Erythroblast (primary cell): Measurements from ENCODE around the gene NOX3.

ENCODE experiments used
- GATA1 ChIP-seq: IDR thresholded peaks from 2 replicates; pipeline ENCODE4 v1.6.1; 2011; ENCODE audit warnings: low read depth, mild to moderate bottlenecking, control low read depth, low read length, moderate library complexity
- POLR2A ChIP-seq: IDR thresholded peaks from 2 replicates; pipeline ENCODE4 v1.6.1; 2011; ENCODE audit warnings: mild to moderate bottlenecking, low read length

DNA sequence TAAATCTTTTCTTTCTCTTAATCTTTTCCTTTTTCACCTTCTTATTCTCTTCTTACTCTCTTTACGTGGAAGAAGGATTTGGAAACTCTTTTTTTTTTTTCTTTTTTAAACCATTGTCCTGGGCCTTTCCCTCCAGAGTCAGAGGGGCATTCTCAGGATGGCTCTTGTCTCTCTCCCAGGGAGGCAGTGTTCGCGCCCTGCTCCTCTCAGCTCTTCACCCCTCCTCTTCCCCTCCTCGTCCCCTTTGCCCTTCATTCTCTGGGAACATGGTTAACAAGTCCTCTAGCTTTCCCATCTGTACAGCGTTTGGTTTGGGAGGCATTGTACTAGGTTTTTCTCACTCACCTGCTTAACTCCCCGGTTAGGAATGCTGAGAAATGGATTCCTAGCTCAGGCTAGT is 89.3 kb downstream of the NOX3 start:
- TF ChIP-seq POLR2A = no peak
- no peak for TF ChIP-seq GATA1
